HL-60 (cell line): ENCODE measurements around the gene PLXDC2.

Experiments used
- GABPA ChIP-seq: IDR thresholded peaks from 2 replicates; pipeline ENCODE4 v1.6.1; 2012; ENCODE audit warnings: low read depth
- POLR2AphosphoS5 ChIP-seq: IDR thresholded peaks from 2 replicates; pipeline ENCODE4 v1.6.1; 2012; ENCODE audit warnings: low read depth
- SPI1 ChIP-seq: IDR thresholded peaks from 2 replicates; pipeline ENCODE4 v1.6.1; 2012; ENCODE audit warnings: low read depth, mild to moderate bottlenecking, borderline replicate concordance
- TF ChIP-seq, protein P1 (sequence below): IDR thresholded peaks from one replicate; pipeline ENCODE4 v1.5.1; 2011; ENCODE audit warnings: low read length, control low read depth, inconsistent platforms; ENCODE audit not compliant: insufficient read depth
- TF ChIP-seq, protein P2 (sequence below): IDR thresholded peaks from 2 replicates; pipeline ENCODE4 v1.6.1; 2012; ENCODE audit warnings: low read depth; ENCODE audit not compliant: insufficient replicate concordance

DNA sequence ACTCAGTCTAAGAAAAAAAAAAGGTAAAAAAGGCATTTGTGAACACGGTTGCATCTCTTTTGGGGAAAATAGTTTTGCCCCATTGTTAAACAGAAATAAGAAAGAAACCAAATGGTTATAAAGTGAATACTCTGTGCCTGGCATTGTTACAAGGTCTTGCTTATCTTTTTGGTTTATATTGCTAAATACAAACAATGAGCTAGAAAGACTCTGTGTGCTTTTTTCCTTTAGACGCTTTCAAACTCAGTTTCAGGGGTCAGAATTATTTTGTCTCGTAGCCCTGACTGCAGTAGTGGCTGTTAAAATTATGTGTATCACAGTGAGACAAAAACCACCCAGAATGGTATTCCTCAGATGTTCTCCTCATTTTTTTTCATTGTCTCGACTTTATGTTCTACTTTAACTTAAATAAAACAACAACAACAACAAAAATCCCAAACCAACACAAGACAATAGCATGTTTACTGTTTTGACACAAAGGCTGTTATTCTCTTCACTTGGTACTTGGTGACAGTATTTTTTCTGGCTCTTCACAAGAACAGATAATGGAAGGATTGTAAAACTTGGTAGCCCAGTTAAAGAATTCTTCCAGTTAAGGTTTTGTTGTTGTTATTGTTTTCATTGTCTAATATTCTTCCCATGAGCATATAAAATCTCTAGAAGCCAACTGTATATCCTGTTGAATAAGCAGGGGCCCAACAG, 190.1 kb downstream of the PLXDC2 start:
- TF ChIP-seq GABPA, result no peak
- TF ChIP-seq, protein P1, sequence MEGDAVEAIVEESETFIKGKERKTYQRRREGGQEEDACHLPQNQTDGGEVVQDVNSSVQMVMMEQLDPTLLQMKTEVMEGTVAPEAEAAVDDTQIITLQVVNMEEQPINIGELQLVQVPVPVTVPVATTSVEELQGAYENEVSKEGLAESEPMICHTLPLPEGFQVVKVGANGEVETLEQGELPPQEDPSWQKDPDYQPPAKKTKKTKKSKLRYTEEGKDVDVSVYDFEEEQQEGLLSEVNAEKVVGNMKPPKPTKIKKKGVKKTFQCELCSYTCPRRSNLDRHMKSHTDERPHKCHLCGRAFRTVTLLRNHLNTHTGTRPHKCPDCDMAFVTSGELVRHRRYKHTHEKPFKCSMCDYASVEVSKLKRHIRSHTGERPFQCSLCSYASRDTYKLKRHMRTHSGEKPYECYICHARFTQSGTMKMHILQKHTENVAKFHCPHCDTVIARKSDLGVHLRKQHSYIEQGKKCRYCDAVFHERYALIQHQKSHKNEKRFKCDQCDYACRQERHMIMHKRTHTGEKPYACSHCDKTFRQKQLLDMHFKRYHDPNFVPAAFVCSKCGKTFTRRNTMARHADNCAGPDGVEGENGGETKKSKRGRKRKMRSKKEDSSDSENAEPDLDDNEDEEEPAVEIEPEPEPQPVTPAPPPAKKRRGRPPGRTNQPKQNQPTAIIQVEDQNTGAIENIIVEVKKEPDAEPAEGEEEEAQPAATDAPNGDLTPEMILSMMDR, result no peak
- TF ChIP-seq, protein P2, sequence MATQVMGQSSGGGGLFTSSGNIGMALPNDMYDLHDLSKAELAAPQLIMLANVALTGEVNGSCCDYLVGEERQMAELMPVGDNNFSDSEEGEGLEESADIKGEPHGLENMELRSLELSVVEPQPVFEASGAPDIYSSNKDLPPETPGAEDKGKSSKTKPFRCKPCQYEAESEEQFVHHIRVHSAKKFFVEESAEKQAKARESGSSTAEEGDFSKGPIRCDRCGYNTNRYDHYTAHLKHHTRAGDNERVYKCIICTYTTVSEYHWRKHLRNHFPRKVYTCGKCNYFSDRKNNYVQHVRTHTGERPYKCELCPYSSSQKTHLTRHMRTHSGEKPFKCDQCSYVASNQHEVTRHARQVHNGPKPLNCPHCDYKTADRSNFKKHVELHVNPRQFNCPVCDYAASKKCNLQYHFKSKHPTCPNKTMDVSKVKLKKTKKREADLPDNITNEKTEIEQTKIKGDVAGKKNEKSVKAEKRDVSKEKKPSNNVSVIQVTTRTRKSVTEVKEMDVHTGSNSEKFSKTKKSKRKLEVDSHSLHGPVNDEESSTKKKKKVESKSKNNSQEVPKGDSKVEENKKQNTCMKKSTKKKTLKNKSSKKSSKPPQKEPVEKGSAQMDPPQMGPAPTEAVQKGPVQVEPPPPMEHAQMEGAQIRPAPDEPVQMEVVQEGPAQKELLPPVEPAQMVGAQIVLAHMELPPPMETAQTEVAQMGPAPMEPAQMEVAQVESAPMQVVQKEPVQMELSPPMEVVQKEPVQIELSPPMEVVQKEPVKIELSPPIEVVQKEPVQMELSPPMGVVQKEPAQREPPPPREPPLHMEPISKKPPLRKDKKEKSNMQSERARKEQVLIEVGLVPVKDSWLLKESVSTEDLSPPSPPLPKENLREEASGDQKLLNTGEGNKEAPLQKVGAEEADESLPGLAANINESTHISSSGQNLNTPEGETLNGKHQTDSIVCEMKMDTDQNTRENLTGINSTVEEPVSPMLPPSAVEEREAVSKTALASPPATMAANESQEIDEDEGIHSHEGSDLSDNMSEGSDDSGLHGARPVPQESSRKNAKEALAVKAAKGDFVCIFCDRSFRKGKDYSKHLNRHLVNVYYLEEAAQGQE, result no peak
- no peak for TF ChIP-seq POLR2AphosphoS5
- TF ChIP-seq SPI1, result no peak
